Gastrocnemius medialis (tissue), 4 donors: ENCODE data around the gene WDR70.
"Not testable (repeated sequence)": the region's sequence is repeated elsewhere in the genome, so short reads cannot be mapped to it uniquely, and the experiment has no call there.

ENCODE experiments used
- POLR2A ChIP-seq, 2 donors: fragments of 450-650 bp; IDR thresholded peaks; one replicate each; pipeline ENCODE4 v1.6.1; 2017; ENCODE audit warnings: antibody characterized with exemption in 2 of 2, mild to moderate bottlenecking in 2 of 2, moderate library complexity in 2 of 2
- TF ChIP-seq, protein P1 (sequence below), 5 experiments: fragments of 450-650 bp in 3 of 5; fragments of 200-600 bp in 2 of 5; sonication (generic) in 2 of 5; IDR thresholded peaks in 4 of 5; conservative IDR thresholded peaks in 1 of 5; 1 replicate in 4 of 5; 2 replicates in 1 of 5; pipeline ENCODE4 v1.5.1; 2016 to 2019; ENCODE audit warnings: antibody characterized with exemption in 5 of 5, mild to moderate bottlenecking in 3 of 5, moderate library complexity in 3 of 5

DNA sequence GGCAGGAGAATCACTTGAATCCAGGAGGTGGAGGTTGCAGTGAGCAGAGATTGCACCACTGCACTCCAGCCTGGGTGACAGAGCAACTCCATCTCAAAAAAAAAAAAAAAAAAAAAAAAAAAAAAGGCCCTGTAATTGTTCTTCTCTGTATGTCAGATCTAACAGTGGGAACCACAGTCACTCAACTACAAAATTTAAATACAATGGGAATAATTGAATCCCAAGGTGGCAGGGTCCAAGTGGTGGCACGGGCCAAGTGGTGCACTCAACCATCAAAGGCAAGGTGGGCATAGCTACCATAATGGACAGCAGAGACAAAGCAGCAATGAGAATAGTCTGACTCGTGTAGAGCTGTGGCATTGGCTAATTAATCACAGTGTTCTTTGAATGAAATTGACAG, 416.2 kb downstream of the WDR70 start:
- TF ChIP-seq, protein P1, sequence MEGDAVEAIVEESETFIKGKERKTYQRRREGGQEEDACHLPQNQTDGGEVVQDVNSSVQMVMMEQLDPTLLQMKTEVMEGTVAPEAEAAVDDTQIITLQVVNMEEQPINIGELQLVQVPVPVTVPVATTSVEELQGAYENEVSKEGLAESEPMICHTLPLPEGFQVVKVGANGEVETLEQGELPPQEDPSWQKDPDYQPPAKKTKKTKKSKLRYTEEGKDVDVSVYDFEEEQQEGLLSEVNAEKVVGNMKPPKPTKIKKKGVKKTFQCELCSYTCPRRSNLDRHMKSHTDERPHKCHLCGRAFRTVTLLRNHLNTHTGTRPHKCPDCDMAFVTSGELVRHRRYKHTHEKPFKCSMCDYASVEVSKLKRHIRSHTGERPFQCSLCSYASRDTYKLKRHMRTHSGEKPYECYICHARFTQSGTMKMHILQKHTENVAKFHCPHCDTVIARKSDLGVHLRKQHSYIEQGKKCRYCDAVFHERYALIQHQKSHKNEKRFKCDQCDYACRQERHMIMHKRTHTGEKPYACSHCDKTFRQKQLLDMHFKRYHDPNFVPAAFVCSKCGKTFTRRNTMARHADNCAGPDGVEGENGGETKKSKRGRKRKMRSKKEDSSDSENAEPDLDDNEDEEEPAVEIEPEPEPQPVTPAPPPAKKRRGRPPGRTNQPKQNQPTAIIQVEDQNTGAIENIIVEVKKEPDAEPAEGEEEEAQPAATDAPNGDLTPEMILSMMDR (IDR thresholded peaks at IDR 0.05 in 4 of 5, conservative IDR thresholded peaks at IDR 0.05 in 1 of 5) = not testable (repeated sequence)
- TF ChIP-seq POLR2A (IDR thresholded peaks at IDR 0.05) = not testable (repeated sequence)
